HG03342 (cell line): ENCODE measurements around the gene MYO7B.

Experiments
- ATAC-seq: cut with Tn5 transposase; IDR thresholded peaks from one replicate; pipeline ENCODE4 v1.9.1; 2021; ENCODE audit warnings: mild to moderate bottlenecking, moderate library complexity; ENCODE audit not compliant: unreplicated experiment

MYO7B gene

GRCh38 chr2:127634626-127635379 is 99.3 kb downstream of the MYO7B start:
- ATAC-seq = no peak

GRCh38 chr2:127635380-127636237 is 100.1 kb downstream of the MYO7B start:
- ATAC-seq = no peak

- ATAC-seq = no peak
Observed at GRCh38 chr2:127636248-127637235, 101.1 kb downstream of the MYO7B start.

- ATAC-seq = no peak
Observed at GRCh38 chr2:127637236-127637630, 101.8 kb downstream of the MYO7B start.

- no peak for ATAC-seq
Observed at GRCh38 chr2:127637725-127638252, 102.3 kb downstream of the MYO7B start.

GRCh38 chr2:127638361-127639110 is 103.1 kb downstream of the MYO7B start:
- ATAC-seq = no peak

GRCh38 chr2:127639111-127639474 is 103.6 kb downstream of the MYO7B start:
- ATAC-seq = no peak

GRCh38 chr2:127640082-127641072 is 104.9 kb downstream of the MYO7B start:
- peak; percentile 39 for ATAC-seq

- ATAC-seq = no peak
Observed at GRCh38 chr2:127641133-127641532, 105.7 kb downstream of the MYO7B start.

- ATAC-seq = no peak
Observed at GRCh38 chr2:127641846-127642507, 106.5 kb downstream of the MYO7B start.

- no peak for ATAC-seq
Observed at GRCh38 chr2:127642706-127643438, 107.4 kb downstream of the MYO7B start.

- no peak for ATAC-seq
Observed at GRCh38 chr2:127643439-127644065, 108.1 kb downstream of the MYO7B start.

- ATAC-seq = no peak
Observed at GRCh38 chr2:127644066-127645025, 108.9 kb downstream of the MYO7B start.

- ATAC-seq = no peak
Observed at GRCh38 chr2:127645026-127645394, 109.5 kb downstream of the MYO7B start.

GRCh38 chr2:127645395-127646291 is 110.2 kb downstream of the MYO7B start, which contains the start of gene GPR17:
Gene GPR17, plus strand, starts transcription at chr2:127646153. Its CDS starts 4,583 bp downstream, at chr2:127650736.
- no peak for ATAC-seq
